Measurements from ENCODE around the gene NCOA1.
"Not testable (repeated sequence)": the region's sequence is repeated elsewhere in the genome, so short reads cannot be mapped to it uniquely, and the experiment has no call there.

Gene NCOA1

DNA sequence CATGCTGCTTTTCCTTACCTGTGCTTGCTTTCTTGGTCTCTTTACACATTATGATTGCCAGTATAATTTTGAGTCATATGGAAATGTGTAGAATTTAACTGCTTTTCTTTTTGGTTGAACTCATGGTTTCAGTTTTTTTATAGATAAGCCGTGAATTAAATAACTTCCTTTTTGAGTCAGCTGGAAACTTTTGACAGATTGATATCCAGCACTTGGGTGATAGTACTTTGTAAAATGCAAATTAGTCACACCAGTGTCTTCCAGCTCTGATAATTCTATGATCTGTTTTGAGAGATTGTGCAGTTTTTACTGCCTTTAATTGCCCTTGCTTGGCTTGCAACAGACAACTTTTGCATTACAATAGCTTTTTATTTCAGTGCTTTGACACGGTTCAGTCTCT, 86.4 kb downstream of the NCOA1 start:
- in situ Hi-C loops (cut with MboI; ENCODE audit: low sequenced_read_pairs, unreplicated experiment) = no loop called here
- TF ChIP-seq, protein P1, sequence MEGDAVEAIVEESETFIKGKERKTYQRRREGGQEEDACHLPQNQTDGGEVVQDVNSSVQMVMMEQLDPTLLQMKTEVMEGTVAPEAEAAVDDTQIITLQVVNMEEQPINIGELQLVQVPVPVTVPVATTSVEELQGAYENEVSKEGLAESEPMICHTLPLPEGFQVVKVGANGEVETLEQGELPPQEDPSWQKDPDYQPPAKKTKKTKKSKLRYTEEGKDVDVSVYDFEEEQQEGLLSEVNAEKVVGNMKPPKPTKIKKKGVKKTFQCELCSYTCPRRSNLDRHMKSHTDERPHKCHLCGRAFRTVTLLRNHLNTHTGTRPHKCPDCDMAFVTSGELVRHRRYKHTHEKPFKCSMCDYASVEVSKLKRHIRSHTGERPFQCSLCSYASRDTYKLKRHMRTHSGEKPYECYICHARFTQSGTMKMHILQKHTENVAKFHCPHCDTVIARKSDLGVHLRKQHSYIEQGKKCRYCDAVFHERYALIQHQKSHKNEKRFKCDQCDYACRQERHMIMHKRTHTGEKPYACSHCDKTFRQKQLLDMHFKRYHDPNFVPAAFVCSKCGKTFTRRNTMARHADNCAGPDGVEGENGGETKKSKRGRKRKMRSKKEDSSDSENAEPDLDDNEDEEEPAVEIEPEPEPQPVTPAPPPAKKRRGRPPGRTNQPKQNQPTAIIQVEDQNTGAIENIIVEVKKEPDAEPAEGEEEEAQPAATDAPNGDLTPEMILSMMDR (IDR thresholded peaks at IDR 0.05; ENCODE audit: borderline replicate concordance, control extremely low read depth, extremely low read depth, insufficient read depth, missing control alignments) = no peak
- peak; percentile 56 for DNase-seq (ENCODE audit: low spot score)

DNA sequence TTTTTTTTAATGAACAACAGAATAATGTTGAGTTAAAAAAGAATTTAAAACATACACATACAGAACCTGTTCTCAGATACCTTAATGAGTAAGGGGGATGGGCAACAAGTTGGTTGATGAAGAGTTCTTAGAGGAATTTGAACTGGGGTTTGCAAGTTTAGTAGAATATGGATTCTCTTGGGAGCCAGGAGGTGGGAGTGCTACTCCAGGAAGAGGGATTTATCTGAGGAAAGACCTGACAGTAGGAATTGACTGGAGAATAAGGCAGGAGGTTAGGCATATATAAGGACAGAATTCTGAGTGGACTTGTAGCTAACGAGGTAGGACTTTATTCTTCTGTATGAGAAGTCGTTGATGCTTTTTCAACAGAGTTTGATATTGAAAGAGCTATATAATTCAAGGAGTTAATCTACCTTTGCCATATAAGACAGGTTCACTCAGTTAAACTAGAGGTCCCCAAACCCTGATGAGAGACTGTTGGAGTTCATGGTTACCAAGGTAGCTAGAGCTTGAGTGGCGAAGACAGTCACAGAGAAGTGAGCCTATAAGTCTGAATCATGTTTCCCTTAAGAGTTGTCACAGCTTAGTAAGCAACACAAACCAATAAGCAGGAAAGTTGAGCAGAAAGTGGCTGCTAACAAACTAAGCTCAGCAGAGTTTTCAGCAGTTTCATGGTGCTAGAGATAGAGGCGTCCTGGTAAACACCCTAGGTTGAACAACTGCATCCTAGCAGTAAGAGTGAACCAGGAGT, 88.2 kb downstream of the NCOA1 start:
- no peak for DNase-seq (ENCODE audit: low spot score)
- TF ChIP-seq, protein P1 (IDR thresholded peaks at IDR 0.05; ENCODE audit: borderline replicate concordance, control extremely low read depth, extremely low read depth, insufficient read depth, missing control alignments) = no peak
- in situ Hi-C loops (cut with MboI; ENCODE audit: low sequenced_read_pairs, unreplicated experiment) = no loop called here

DNA sequence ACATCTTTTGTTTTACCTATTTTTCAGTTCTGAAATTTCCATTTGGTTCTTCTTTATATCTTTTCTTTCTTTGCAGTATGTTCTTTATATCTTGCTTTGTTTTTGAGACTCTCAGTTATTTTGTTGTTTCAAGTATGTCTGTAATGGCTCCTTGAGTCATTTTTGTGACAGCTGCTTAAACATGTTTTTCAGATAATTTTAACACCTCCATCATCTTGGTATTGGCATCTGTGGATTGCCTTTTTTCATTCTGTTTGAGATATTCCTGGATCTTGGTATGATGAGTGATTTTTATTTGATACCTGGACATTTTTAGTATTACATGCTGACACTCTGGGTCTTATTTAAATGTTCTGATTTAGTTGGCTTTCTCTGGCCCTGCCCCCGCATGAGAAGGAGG, 89.5 kb downstream of the NCOA1 start:
- no peak for DNase-seq (ENCODE audit: low spot score)
- TF ChIP-seq, protein P1 (IDR thresholded peaks at IDR 0.05; ENCODE audit: borderline replicate concordance, control extremely low read depth, extremely low read depth, insufficient read depth, missing control alignments) = no peak
- in situ Hi-C loops (cut with MboI; ENCODE audit: low sequenced_read_pairs, unreplicated experiment) = no loop called here

DNA sequence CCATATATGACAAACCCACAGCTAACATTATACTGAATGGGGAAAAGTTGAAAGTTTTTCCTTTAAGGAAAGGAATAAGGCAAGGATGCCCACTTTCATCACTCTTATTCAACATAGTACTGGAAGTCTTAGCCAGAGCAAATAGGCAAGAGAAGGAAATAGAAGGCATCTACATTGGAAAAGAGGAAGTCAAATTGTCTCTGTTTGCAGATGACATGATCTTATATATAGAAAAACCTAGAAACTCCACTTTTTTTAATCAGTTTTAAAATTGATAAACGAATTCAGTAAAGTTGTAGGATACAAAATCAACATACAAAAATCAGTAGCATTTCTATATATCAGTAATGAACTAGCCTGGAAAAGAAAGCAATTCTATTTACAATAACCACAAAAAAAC, 90.9 kb downstream of the NCOA1 start:
- DNase-seq (ENCODE audit: low spot score); in situ Hi-C loops (cut with MboI; ENCODE audit: low sequenced_read_pairs, unreplicated experiment): not testable (repeated sequence)

DNA sequence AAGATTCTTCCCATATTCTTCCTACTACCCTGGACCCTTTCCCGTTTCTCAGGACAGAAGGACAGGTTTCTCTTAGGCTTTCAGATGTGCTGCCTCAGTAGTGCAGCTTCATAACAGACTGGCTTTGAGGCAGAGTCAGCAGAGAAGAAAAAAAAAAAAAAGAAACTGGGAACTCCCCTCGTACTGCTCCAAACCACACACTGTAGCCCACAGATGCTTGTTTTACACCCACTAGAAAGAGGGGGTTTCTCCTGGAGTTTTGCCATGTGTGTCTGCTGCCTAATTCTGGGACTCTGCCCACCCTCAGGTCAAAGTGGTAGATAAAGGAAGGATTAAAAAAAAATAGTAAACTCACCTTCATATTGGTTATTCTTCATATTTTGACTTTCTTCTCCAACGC, 95.9 kb downstream of the NCOA1 start:
- in situ Hi-C loops (cut with MboI; ENCODE audit: low sequenced_read_pairs, unreplicated experiment) = no loop called here
- TF ChIP-seq, protein P1 (IDR thresholded peaks at IDR 0.05; ENCODE audit: borderline replicate concordance, control extremely low read depth, extremely low read depth, insufficient read depth, missing control alignments) = no peak

DNA sequence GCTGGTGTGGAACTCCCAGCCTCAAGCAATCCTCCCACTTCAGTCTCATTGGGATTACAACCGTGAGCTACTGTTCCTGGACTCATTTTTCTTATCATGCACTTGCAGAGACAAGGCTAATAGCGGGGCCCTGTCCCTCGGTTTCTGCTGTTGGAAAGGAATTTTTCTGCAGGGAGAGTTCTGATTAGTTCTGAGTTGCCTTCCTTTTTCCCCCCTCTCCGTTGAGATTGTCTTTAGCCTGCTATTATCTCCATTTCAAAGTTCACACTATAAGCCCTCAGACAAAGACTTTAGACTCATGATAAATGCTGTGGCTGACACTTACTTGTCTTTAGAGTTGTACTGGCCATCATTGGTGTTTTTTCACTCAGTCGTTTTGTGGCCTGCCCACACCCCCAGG, 97.2 kb downstream of the NCOA1 start:
- TF ChIP-seq, protein P1 (IDR thresholded peaks at IDR 0.05; ENCODE audit: borderline replicate concordance, control extremely low read depth, extremely low read depth, insufficient read depth, missing control alignments) = no peak
- no peak for DNase-seq (ENCODE audit: low spot score)
- in situ Hi-C loops (cut with MboI; ENCODE audit: low sequenced_read_pairs, unreplicated experiment) = no loop called here

More for the DNA sequence above, 95.9 kb downstream of the NCOA1 start:
- peak; percentile 46 for DNase-seq (ENCODE audit: low spot score)

DNA sequence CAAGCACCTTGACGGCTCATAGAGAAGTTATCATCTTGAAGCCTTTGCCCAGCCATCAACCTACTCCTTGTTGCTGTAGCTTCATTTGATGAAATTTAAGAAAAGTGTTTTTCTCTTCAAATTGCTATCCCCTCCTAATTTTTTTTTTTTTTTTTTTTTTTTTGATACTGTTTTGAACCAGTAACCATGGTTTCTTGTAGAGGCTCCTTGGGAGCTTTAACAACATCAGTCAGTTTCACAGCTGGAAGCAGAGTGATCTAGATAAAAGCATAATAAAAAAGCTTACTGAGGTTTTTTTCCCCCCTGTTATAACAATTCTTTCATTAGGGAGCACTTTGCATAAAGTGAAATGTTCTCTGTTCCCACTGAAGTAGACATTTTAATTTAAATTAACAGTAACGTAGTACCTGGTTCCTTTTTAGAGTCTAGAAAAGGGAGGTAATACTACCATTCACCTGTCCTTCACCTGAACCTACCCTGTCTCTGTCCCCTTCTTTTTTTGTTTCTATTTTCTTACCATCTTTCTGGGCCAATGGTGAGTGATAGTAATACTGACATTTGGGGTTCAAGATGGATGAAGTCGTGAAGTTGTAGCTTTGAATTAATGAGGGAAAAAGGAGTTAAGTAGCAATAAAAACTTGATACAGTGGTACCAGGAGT, 101.5 kb downstream of the NCOA1 start:
- in situ Hi-C loops (cut with MboI; ENCODE audit: low sequenced_read_pairs, unreplicated experiment) = no loop called here
- no peak for DNase-seq (ENCODE audit: low spot score)

More for the DNA sequence above, 101.5 kb downstream of the NCOA1 start:
- TF ChIP-seq, protein P1 (IDR thresholded peaks at IDR 0.05; ENCODE audit: borderline replicate concordance, control extremely low read depth, extremely low read depth, insufficient read depth, missing control alignments) = no peak

All from GM13976 (cell line).